ENCODE results near the gene IQCC.

IQCC gene

DNA sequence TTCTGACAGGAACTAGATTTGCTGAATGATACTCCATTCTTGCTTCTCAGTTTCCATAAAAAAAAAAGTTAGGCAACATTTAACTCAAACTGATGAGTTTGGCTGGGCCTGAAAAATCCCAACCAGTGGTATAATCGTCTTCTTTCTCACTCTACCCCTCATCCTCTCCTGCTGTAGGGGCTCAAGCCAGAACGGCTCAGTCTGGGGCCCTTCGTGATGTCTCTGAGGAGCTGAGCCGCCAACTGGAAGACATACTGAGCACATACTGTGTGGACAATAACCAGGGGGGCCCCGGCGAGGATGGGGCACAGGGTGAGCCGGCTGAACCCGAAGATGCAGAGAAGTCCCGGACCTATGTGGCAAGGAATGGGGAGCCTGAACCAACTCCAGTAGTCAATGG lies 24.4 kb upstream of the IQCC start:
- peak overlapping the region; percentile 96 for H3K9ac ChIP-seq (ENCODE audit: low read depth, low read length)

DNA sequence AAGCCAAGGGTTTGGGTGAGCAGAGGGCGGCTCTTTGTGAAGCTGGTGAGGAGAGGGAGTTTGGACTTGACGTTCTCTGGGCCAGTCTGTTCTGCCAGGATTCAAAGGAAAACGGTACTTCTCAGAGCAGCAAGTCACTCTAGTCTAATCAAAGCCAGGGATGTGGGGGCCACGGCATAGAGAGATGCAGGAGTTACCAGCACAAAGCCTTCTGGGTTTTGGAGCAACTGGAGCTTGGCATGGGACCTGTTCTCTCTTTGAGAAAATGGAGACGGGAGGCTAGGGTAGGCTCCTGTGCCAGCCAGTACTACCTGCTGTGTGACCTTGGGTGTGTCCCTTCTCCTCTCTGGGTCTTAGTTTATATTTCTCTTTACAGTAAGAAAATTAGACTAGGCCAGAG lies 23.9 kb upstream of the IQCC start:
- Histone ChIP-seq H3K4me1 (ENCODE audit: control insufficient read depth, insufficient read depth, low read length) (peaks cover 28% of the 10 kb centered on the region), H3K4me2 (ENCODE audit: low read length) (peak overlapping the region; percentile 88), H3K4me3 (ENCODE audit: low read length) (peak overlapping the region; percentile 76), H3K36me3 (ENCODE audit: insufficient read depth, low read length) (peaks cover 33% of the 10 kb centered on the region), H3K9me3 (replicated peaks; ENCODE audit: low read length) (no peaks in the 10 kb centered on the region), H3K27me3 (ENCODE audit: control insufficient read depth, insufficient read depth, low read length) (no peaks in the 10 kb centered on the region), H3K9ac (ENCODE audit: low read depth, low read length) (peak overlapping the region; percentile 96)

More for the DNA sequence above, 24.4 kb upstream of the IQCC start:
- Histone ChIP-seq H3K4me1 (ENCODE audit: control insufficient read depth, insufficient read depth, low read length) (peaks cover 28% of the 10 kb centered on the region), H3K27me3 (ENCODE audit: control insufficient read depth, insufficient read depth, low read length) (no peaks in the 10 kb centered on the region), H3K4me3 (ENCODE audit: low read length) (peak overlapping the region; percentile 76), H3K4me2 (ENCODE audit: low read length) (peak overlapping the region; percentile 88), H3K9me3 (replicated peaks; ENCODE audit: low read length) (no peaks in the 10 kb centered on the region), H3K36me3 (ENCODE audit: insufficient read depth, low read length) (peaks cover 28% of the 10 kb centered on the region)

DNA sequence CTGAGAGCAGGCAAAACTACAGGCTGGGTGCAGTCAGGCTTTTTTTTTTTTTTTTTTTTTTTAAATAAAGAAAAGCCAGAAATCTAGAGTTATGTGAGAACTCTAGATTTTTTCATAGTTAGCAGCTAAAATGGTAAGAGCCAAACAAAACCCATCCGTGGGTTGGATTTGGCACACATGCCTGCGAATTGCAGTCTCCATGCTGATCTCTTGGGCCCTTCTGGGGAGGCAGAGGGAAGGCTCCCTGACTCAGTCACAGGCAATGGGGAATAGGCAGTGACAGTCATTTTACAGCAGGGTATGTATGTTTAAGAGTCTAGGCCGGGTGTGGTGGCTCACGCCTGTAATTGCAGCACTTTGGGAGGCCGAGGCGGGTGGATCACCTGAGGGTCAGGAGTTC lies 23.4 kb upstream of the IQCC start:
- Histone ChIP-seq H3K9me3 (replicated peaks; ENCODE audit: low read length) (no peaks in the 10 kb centered on the region), H3K4me2 (ENCODE audit: low read length) (peak overlapping the region; percentile 88), H3K27me3 (ENCODE audit: control insufficient read depth, insufficient read depth, low read length) (no peaks in the 10 kb centered on the region), H3K4me1 (ENCODE audit: control insufficient read depth, insufficient read depth, low read length) (peaks cover 28% of the 10 kb centered on the region), H3K9ac (ENCODE audit: low read depth, low read length) (peak overlapping the region; percentile 96), H3K4me3 (ENCODE audit: low read length) (peak overlapping the region; percentile 76), H3K36me3 (ENCODE audit: insufficient read depth, low read length) (peaks cover 38% of the 10 kb centered on the region)

DNA sequence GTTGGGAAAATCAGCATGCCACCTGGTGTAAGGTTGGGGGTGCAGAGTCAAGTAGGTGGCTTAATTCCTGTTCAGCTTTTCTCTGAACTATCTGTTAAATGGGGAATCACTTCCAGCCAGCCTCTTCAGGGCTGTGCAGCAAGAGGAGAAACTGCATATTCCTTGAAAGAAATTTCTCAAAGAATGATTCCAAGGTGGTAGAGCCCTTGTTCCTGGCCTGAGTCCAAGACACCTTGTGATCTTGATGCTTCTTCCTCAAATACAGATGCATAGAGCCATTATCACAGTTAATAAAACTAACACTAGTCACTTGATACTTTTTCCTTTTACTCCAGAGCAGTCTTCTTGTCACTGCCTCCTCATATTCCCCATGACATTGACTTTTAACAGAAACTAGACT lies 20.8 kb upstream of the IQCC start:
- no peak overlapping the region for H3K4me3 ChIP-seq (ENCODE audit: low read length)
- H3K27me3 ChIP-seq (ENCODE audit: control insufficient read depth, insufficient read depth, low read length): no peaks in the 10 kb centered on the region
- no peak overlapping the region for H3K9ac ChIP-seq (ENCODE audit: low read depth, low read length)
- peak overlapping the region; percentile 9 for H3K4me2 ChIP-seq (ENCODE audit: low read length)
- H3K36me3 ChIP-seq (ENCODE audit: insufficient read depth, low read length): peaks cover 63% of the 10 kb centered on the region
- H3K4me1 ChIP-seq (ENCODE audit: control insufficient read depth, insufficient read depth, low read length): peaks cover 21% of the 10 kb centered on the region
- H3K9me3 ChIP-seq (replicated peaks; ENCODE audit: low read length): no peaks in the 10 kb centered on the region

DNA sequence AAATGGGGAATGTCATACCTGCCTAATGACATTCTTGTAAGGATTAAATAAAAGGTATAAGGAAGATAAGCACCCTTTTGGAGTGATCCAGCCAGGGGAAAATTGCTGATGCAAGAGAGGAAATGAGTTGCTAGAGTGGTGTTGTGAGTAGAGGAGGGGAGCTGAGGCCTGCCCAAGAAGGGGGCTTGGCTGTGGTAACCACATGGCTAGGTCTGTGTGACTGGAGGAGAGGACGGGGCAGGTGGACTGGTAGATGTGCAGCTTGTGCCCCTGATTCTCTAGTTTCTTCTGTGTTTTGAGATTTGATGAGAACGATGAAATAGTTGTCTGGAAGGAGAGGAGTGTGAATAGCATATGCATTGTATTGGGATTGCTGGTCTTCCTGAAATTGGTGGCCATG lies 19.4 kb upstream of the IQCC start:
- peaks cover 76% of the 10 kb centered on the region for H3K36me3 ChIP-seq (ENCODE audit: insufficient read depth, low read length)

DNA sequence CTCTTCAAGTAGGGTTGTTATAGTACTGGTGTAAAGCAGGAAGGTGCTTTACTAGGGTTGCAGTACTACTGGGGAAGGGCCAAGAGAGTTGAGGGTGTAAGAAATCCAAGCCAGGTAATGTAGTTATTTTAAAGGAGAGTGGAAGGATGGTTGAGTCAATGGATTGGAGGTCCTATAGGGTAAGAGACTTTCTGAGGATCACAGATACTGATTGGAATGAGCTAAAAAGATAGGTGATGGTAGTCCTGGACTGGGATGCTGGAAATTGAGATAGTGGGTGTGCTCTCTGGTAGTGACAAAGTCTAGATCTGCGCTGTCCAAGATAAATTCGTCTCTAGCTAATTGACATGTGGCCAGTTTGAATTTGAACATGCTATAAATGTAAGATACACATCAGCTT lies 19.0 kb upstream of the IQCC start:
- Histone ChIP-seq H3K4me3 (ENCODE audit: low read length) (no peak overlapping the region), H3K9me3 (replicated peaks; ENCODE audit: low read length) (no peaks in the 10 kb centered on the region), H3K36me3 (ENCODE audit: insufficient read depth, low read length) (peaks cover 76% of the 10 kb centered on the region), H3K9ac (ENCODE audit: low read depth, low read length) (no peak overlapping the region), H3K4me2 (ENCODE audit: low read length) (no peak overlapping the region), H3K27me3 (ENCODE audit: control insufficient read depth, insufficient read depth, low read length) (no peaks in the 10 kb centered on the region), H3K4me1 (ENCODE audit: control insufficient read depth, insufficient read depth, low read length) (peaks cover 15% of the 10 kb centered on the region)

More for the DNA sequence above, 19.4 kb upstream of the IQCC start:
- Histone ChIP-seq H3K27me3 (ENCODE audit: control insufficient read depth, insufficient read depth, low read length) (no peaks in the 10 kb centered on the region), H3K4me1 (ENCODE audit: control insufficient read depth, insufficient read depth, low read length) (peaks cover 19% of the 10 kb centered on the region), H3K9ac (ENCODE audit: low read depth, low read length) (no peak overlapping the region), H3K4me3 (ENCODE audit: low read length) (no peak overlapping the region), H3K4me2 (ENCODE audit: low read length) (no peak overlapping the region), H3K9me3 (replicated peaks; ENCODE audit: low read length) (no peaks in the 10 kb centered on the region)

DNA sequence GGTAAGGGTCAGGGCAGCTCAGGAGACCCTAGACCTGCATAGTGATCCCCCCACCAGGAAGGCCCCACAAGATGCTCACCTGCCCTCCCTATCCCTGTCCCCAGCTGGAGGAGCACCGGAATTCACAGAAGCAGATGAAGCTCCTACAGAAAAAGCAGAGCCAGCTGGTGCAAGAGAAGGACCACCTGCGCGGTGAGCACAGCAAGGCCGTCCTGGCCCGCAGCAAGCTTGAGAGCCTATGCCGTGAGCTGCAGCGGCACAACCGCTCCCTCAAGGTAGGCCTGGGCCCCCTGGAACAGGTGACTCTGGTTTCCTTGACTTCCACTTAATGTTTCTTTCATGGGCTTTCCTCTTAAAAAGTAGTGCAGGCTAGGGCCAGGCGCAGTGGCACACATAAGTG lies 17.6 kb upstream of the IQCC start:
- Histone ChIP-seq H3K36me3 (ENCODE audit: insufficient read depth, low read length) (peaks cover 85% of the 10 kb centered on the region), H3K9ac (ENCODE audit: low read depth, low read length) (no peak overlapping the region), H3K27me3 (ENCODE audit: control insufficient read depth, insufficient read depth, low read length) (no peaks in the 10 kb centered on the region), H3K4me3 (ENCODE audit: low read length) (no peak overlapping the region), H3K4me2 (ENCODE audit: low read length) (no peak overlapping the region), H3K4me1 (ENCODE audit: control insufficient read depth, insufficient read depth, low read length) (peaks cover 7% of the 10 kb centered on the region), H3K9me3 (replicated peaks; ENCODE audit: low read length) (no peaks in the 10 kb centered on the region)

DNA sequence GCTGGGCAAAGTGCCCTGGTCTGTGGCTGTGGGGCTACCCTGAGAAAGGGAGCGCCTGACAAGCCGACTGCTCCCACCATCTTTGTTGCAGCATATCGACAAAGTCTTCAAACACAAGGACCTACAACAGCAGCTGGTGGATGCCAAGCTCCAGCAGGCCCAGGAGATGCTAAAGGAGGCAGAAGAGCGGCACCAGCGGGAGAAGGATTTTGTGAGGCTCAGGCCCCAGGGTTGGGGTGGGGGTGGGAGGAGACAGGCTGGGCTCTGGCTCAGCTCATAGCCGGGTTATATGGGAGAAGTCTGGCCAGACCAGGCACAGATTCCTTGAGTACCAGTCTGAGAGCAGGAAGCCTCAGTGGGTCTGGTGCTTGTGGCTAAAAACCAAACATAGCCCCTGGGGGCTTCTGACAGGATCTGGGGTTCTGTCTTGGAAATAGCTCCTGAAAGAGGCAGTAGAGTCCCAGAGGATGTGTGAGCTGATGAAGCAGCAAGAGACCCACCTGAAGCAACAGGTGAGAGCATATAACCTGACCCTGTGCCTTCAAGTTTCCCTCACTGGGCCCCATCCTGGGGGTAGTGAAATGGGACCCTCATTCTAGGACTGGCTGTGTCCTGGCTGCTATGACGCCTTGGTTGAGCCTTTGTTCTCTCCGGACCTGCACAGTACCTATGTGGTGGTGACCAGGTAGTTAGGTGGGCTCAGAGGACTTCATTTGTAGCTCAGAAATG lies 13.1 kb upstream of the IQCC start:
- Histone ChIP-seq H3K9ac (ENCODE audit: low read depth, low read length) (no peak overlapping the region), H3K4me1 (ENCODE audit: control insufficient read depth, insufficient read depth, low read length) (peaks cover 12% of the 10 kb centered on the region), H3K4me2 (ENCODE audit: low read length) (no peak overlapping the region), H3K9me3 (replicated peaks; ENCODE audit: low read length) (no peaks in the 10 kb centered on the region), H3K36me3 (ENCODE audit: insufficient read depth, low read length) (peaks cover 98% of the 10 kb centered on the region), H3K4me3 (ENCODE audit: low read length) (no peak overlapping the region), H3K27me3 (ENCODE audit: control insufficient read depth, insufficient read depth, low read length) (no peaks in the 10 kb centered on the region)

DNA sequence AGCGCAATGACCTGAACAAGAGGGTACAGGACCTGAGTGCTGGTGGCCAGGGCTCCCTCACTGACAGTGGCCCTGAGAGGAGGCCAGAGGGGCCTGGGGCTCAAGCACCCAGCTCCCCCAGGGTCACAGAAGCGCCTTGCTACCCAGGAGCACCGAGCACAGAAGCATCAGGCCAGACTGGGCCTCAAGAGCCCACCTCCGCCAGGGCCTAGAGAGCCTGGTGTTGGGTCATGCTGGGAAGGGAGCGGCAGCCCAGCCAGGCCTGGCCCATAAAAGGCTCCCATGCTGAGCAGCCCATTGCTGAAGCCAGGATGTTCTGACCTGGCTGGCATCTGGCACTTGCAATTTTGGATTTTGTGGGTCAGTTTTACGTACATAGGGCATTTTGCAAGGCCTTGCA lies 10.5 kb upstream of the IQCC start:
- no peaks in the 10 kb centered on the region for H3K9me3 ChIP-seq (replicated peaks; ENCODE audit: low read length)
- H3K4me3 ChIP-seq (ENCODE audit: low read length): no peak overlapping the region
- H3K27me3 ChIP-seq (ENCODE audit: control insufficient read depth, insufficient read depth, low read length): no peaks in the 10 kb centered on the region
- peaks cover 20% of the 10 kb centered on the region for H3K4me1 ChIP-seq (ENCODE audit: control insufficient read depth, insufficient read depth, low read length)
- H3K9ac ChIP-seq (ENCODE audit: low read depth, low read length): no peak overlapping the region
- H3K36me3 ChIP-seq (ENCODE audit: insufficient read depth, low read length): peaks cover 89% of the 10 kb centered on the region
- no peak overlapping the region for H3K4me2 ChIP-seq (ENCODE audit: low read length)

DNA sequence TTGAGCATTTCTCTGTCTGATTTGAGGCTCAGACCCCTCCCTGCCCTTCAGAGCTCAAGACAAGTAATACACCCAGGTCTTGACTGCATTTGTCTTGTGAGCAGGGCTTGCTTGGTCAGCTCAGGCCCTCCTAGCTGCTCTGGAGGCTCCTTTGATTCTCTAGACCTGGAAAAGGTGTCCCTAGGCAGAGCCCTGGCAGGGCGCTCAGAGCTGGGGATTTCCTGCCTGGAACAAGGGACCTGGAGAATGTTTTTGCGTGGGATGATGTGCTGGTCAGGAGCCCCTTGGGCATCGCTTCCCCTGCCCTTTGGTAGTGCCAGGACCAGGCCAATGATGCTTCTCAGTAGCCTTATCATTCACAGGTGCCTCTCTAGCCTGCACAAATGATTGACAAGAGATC lies 9.9 kb upstream of the IQCC start:
- Histone ChIP-seq H3K4me1 (ENCODE audit: control insufficient read depth, insufficient read depth, low read length) (peaks cover 25% of the 10 kb centered on the region), H3K4me3 (ENCODE audit: low read length) (no peak overlapping the region), H3K9ac (ENCODE audit: low read depth, low read length) (no peak overlapping the region), H3K27me3 (ENCODE audit: control insufficient read depth, insufficient read depth, low read length) (no peaks in the 10 kb centered on the region), H3K4me2 (ENCODE audit: low read length) (no peak overlapping the region), H3K9me3 (replicated peaks; ENCODE audit: low read length) (no peaks in the 10 kb centered on the region), H3K36me3 (ENCODE audit: insufficient read depth, low read length) (peaks cover 84% of the 10 kb centered on the region)

DNA sequence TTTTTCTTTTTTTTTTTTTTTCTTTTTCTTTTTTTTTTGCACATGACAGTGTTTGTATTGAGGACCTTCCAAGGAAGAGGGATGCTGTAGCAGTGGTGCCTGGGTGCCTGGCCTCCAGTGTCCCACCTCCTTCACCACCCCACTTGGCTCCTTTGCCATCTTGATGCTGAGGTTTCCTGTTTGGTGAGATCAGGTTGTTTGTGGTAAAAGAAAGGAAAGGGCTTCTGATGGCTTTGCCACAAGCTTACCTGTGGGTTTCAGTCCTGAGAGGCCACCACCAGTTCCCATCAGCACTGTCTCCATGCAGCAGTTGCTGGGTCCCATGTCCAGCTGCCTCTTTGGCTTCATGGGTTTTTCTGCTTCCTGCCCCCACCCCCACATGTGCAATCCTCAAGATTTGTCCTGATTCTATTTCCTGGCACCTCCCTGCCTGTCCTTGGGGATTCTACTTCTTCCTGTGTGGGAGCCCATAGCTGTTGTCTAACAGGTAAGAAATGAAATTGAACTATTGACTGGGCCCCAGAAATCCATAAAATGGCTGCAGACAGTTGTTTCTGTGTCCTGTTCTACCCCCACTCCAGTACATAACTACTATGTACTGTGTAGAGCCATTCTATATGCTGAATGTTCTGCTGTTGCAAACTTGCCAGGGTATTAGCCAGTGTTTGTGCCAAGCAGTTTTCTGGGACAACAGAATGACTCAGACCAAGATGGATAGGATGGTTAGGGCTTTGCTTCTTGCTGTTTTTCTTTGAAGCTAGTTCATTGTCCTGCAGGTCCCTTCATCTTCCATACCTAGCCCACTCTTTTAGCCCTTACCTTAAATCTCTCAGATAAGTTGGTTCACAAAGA lies 9.3 kb upstream of the IQCC start:
- H3K4me3 ChIP-seq (ENCODE audit: low read length): no peak overlapping the region
- H3K4me1 ChIP-seq (ENCODE audit: control insufficient read depth, insufficient read depth, low read length): peaks cover 32% of the 10 kb centered on the region
- no peaks in the 10 kb centered on the region for H3K27me3 ChIP-seq (ENCODE audit: control insufficient read depth, insufficient read depth, low read length)
- H3K36me3 ChIP-seq (ENCODE audit: insufficient read depth, low read length): peaks cover 78% of the 10 kb centered on the region
- no peak overlapping the region for H3K4me2 ChIP-seq (ENCODE audit: low read length)
- H3K9me3 ChIP-seq (replicated peaks; ENCODE audit: low read length): no peaks in the 10 kb centered on the region
- H3K9ac ChIP-seq (ENCODE audit: low read depth, low read length): no peak overlapping the region
